DND-41 (cell line): ENCODE measurements around the gene ASPDH.

Experiments used
- ATAC-seq: fragments of 200-7000 bp; cut with Tn5 transposase; 3 replicates; pipeline ENCODE4 v1.9.1; 2021; ENCODE audit warnings: low read depth; ENCODE audit not compliant: insufficient read depth
- DNase-seq: peaks from one replicate; pipeline ENCODE4 v3.0.0-alpha.2; 2020
- H2AFZ ChIP-seq: 2 replicates; pipeline ENCODE4 v1.6.0; 2012; ENCODE audit warnings: low read depth, low read length
- H3K27ac ChIP-seq: 2 replicates; pipeline ENCODE4 v1.5.1; 2012; ENCODE audit warnings: low read length, inconsistent platforms
- H3K27me3 ChIP-seq: fragments of 200-600 bp; sonication (generic); 2 replicates; pipeline ENCODE4 v1.6.0; 2012; ENCODE audit warnings: low read length, mild to moderate bottlenecking, inconsistent platforms; ENCODE audit not compliant: insufficient read depth, poor library complexity
- H3K36me3 ChIP-seq: 2 replicates; pipeline ENCODE4 v1.5.1; 2012; ENCODE audit warnings: low read length, inconsistent platforms; ENCODE audit not compliant: insufficient read depth
- H3K4me1 ChIP-seq: 2 replicates; pipeline ENCODE4 v1.5.1; 2012; ENCODE audit warnings: mild to moderate bottlenecking, low read length; ENCODE audit not compliant: insufficient read depth
- H3K4me2 ChIP-seq: 2 replicates; pipeline ENCODE4 v1.6.0; 2012; ENCODE audit warnings: mild to moderate bottlenecking, moderate library complexity, low read length, inconsistent platforms; ENCODE audit not compliant: insufficient read depth
- H3K4me3 ChIP-seq, 2 experiments: fragments of 200-600 bp in 1 of 2; shearing (Covaris generic) in 1 of 2; 2 replicates each; pipeline ENCODE4 v1.5.1; 2012 to 2016; ENCODE audit warnings: inconsistent platforms in 2 of 2, low read length in 2 of 2, mild to moderate bottlenecking in 2 of 2, low read depth in 1 of 2, moderate library complexity in 1 of 2
- H3K79me2 ChIP-seq: 2 replicates; pipeline ENCODE4 v1.6.0; 2012; ENCODE audit warnings: low read length, inconsistent platforms; ENCODE audit not compliant: insufficient read depth
- H3K9ac ChIP-seq: 2 replicates; pipeline ENCODE4 v1.6.0; 2012; ENCODE audit warnings: low read depth, mild to moderate bottlenecking, inconsistent platforms, low read length, moderate library complexity
- H3K9me3 ChIP-seq: 2 replicates; pipeline ENCODE4 v1.5.1; 2012; ENCODE audit warnings: low read length, moderate library complexity, mild to moderate bottlenecking, inconsistent platforms; ENCODE audit not compliant: insufficient read depth, severe bottlenecking
- H4K20me1 ChIP-seq: 2 replicates; pipeline ENCODE4 v1.6.0; 2012; ENCODE audit warnings: low read length; ENCODE audit not compliant: insufficient read depth
- EZH2 ChIP-seq: IDR thresholded peaks from 3 replicates; pipeline ENCODE4 v1.6.1; 2012; ENCODE audit warnings: borderline replicate concordance, low read depth, mild to moderate bottlenecking, moderate library complexity, low read length, inconsistent platforms; ENCODE audit not compliant: severe bottlenecking
- TF ChIP-seq, protein P1 (sequence below): IDR thresholded peaks from 2 replicates; pipeline ENCODE4 v1.5.1; 2012; ENCODE audit warnings: borderline replicate concordance, low read length, moderate library complexity, mild to moderate bottlenecking; ENCODE audit not compliant: poor library complexity, severe bottlenecking; ENCODE audit errors: extremely low read depth

ASPDH gene

GRCh38 chr19:50558449-50558848, 44.7 kb upstream of the ASPDH start:
- H3K27me3 ChIP-seq, result peaks cover 2% of the 10 kb centered on the region
- no peak overlapping the region for H3K4me3 ChIP-seq
- no peak overlapping the region for H3K9ac ChIP-seq
- H3K79me2 ChIP-seq, result no peaks in the 10 kb centered on the region
- H3K4me1 ChIP-seq, result 0 out of 2 replicates have a peak, but pooled peaks cover 5% of the 10 kb centered on the region
- no peak for TF ChIP-seq EZH2
- TF ChIP-seq, protein P1, sequence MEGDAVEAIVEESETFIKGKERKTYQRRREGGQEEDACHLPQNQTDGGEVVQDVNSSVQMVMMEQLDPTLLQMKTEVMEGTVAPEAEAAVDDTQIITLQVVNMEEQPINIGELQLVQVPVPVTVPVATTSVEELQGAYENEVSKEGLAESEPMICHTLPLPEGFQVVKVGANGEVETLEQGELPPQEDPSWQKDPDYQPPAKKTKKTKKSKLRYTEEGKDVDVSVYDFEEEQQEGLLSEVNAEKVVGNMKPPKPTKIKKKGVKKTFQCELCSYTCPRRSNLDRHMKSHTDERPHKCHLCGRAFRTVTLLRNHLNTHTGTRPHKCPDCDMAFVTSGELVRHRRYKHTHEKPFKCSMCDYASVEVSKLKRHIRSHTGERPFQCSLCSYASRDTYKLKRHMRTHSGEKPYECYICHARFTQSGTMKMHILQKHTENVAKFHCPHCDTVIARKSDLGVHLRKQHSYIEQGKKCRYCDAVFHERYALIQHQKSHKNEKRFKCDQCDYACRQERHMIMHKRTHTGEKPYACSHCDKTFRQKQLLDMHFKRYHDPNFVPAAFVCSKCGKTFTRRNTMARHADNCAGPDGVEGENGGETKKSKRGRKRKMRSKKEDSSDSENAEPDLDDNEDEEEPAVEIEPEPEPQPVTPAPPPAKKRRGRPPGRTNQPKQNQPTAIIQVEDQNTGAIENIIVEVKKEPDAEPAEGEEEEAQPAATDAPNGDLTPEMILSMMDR, result no peak
- no peaks in the 10 kb centered on the region for H3K36me3 ChIP-seq
- H4K20me1 ChIP-seq, result no peaks in the 10 kb centered on the region
- H3K27ac ChIP-seq, result no peak overlapping the region
- H2AFZ ChIP-seq, result no peak overlapping the region
- DNase-seq (no peak), ATAC-seq (no peak)
- H3K9me3 ChIP-seq, result no peaks in the 10 kb centered on the region
- no peak overlapping the region for H3K4me2 ChIP-seq

- no peaks in the 10 kb centered on the region for H3K9me3 ChIP-seq
- H3K36me3 ChIP-seq, result no peaks in the 10 kb centered on the region
- no peaks in the 10 kb centered on the region for H3K79me2 ChIP-seq
- H2AFZ ChIP-seq, result no peak overlapping the region
- H3K9ac ChIP-seq, result no peak overlapping the region
- TF ChIP-seq, protein P1, result no peak
- no peak for TF ChIP-seq EZH2
- H4K20me1 ChIP-seq, result no peaks in the 10 kb centered on the region
- 0 out of 2 replicates have a peak, but pooled peaks cover 5% of the 10 kb centered on the region for H3K4me1 ChIP-seq
- DNase-seq (no peak), ATAC-seq (no peak)
- H3K4me2 ChIP-seq, result no peak overlapping the region
- H3K27ac ChIP-seq, result no peak overlapping the region
- no peak overlapping the region for H3K4me3 ChIP-seq
- peaks cover 2% of the 10 kb centered on the region for H3K27me3 ChIP-seq
These were observed 44.3 kb upstream of the ASPDH start for GRCh38 chr19:50558039-50558438.

GRCh38 chr19:50557009-50557613, 43.4 kb upstream of the ASPDH start:
- no peak overlapping the region for H3K4me3 ChIP-seq
- H3K36me3 ChIP-seq, result no peaks in the 10 kb centered on the region
- H3K4me2 ChIP-seq, result no peak overlapping the region
- no peak overlapping the region for H3K9ac ChIP-seq
- no peaks in the 10 kb centered on the region for H3K9me3 ChIP-seq
- ATAC-seq (no peak), DNase-seq (no peak)
- TF ChIP-seq EZH2, result no peak
- TF ChIP-seq, protein P1, result no peak
- no peaks in the 10 kb centered on the region for H4K20me1 ChIP-seq
- no peak overlapping the region for H2AFZ ChIP-seq
- no peak overlapping the region for H3K27ac ChIP-seq
- H3K27me3 ChIP-seq, result peaks cover 2% of the 10 kb centered on the region
- no peaks in the 10 kb centered on the region for H3K79me2 ChIP-seq
- 0 out of 2 replicates have a peak, but pooled peaks cover 5% of the 10 kb centered on the region for H3K4me1 ChIP-seq
